Measurements from ENCODE around the gene KATNA1. TPM values are rescaled to one million over a fixed set of nuclear protein-coding genes. Genes with fewer than 3 reads are reported as not detected.

Gene KATNA1
- total RNA-seq, 2 experiments from 2014 or later: 22.6 to 23.0 TPM

DNA sequence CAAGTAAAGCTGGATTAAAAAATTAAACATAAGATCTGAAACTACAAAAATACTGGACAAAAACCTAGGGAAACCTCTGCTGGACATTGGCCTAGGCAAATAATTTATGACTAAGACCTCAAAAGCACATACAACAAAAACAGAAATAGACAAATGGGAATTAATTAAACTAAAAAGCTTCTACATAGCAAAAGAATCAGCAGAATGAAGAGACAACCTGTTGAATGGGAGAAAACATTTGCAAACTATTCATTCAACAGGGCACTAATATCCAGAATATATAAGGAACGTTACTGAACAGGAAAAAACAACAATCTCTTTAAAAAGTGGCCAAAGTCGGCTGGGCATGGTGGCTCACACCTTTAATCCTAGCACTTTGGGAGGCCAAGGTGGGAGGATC lies 89.1 kb downstream of the KATNA1 start:
- no peak for DNase-seq
- H3K27me3 Mint-ChIP-seq: peaks cover 53% of the 10 kb centered on the region
- H3K27ac Mint-ChIP-seq: no peak overlapping the region
- no peak overlapping the region for H3K4me3 Mint-ChIP-seq
- CTCF ChIA-PET: no interaction called here
- H3K4me1 Mint-ChIP-seq: no peaks in the 10 kb centered on the region
- POLR2A ChIA-PET: no interaction called here
- H3K36me3 Mint-ChIP-seq (ENCODE audit: low read depth): no peaks in the 10 kb centered on the region
- no peaks in the 10 kb centered on the region for H3K9me3 Mint-ChIP-seq

DNA sequence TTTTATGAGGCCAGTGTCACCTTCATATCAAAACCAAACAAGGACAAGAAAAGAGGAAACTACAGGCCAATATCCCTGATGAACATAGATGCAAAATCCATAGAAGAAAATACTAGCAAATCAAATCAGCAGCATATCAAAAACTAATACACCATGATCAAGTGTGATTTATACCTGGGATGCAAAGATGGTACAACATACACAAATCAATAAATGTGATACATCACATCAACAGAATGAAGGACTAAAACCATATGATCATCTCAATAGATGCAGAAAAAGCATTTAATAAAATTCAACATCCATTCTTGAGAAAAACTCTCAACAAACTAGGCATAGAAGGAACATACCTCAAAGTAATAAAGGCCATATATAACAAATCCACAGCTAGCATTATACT lies 90.5 kb downstream of the KATNA1 start:
- H3K4me1 Mint-ChIP-seq: no peaks in the 10 kb centered on the region
- DNase-seq: no peak
- POLR2A ChIA-PET: no interaction called here
- CTCF ChIA-PET: no interaction called here
- no peak overlapping the region for H3K27ac Mint-ChIP-seq
- H3K36me3 Mint-ChIP-seq (ENCODE audit: low read depth): no peaks in the 10 kb centered on the region
- peaks cover 54% of the 10 kb centered on the region for H3K27me3 Mint-ChIP-seq
- H3K9me3 Mint-ChIP-seq: no peaks in the 10 kb centered on the region
- no peak overlapping the region for H3K4me3 Mint-ChIP-seq

- peaks cover 6% of the 10 kb centered on the region for H3K4me1 Mint-ChIP-seq
Measured at GRCh38 chr6:149551920-149552319, 96.6 kb downstream of the KATNA1 start.

DNA sequence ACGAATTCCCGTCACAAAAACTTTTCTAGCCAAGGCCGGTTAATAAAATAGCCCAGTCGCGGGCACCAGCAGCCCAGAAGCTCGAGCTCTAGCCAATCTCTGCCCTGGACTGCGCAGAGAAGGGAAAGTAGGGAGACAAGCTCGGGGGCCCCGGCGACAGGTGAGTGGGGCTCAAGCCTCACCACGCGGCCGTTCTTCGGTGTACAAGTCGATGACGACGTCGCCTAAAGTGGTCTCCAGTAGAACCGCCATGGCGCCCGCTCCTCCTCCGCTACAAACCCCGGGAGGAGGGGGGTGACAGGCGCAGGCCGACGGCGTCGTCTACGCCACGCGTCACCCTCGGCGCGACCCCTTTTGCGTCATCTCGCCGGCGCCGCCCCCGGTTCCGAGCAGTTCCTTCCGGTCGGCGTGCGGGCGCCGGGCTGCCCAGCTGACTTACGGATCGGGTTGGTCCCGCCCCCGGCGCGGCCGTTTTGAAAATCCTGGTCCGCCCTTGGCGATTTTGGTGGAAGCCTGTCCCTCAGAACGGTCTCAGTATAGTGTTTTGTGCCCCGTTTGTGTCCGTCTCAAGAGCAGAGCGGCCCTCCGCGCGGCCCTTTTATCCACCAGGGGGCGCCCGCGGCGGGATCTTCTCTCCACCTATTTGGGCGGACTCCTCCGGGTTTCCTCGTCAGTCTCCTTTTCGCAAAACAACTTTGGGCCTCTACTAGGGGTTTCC lies 102.6 kb downstream of the KATNA1 start, which contains the start of gene PPIL4:
Gene PPIL4 (minus strand): TSS at position 290 of the 718 bp plus-strand sequence. CDS start 38 bp downstream, at position 252.
- Mint-ChIP-seq H3K4me3 (peak within 1 kb of the TSS; percentile 97), H3K27ac (peak within 1 kb of the TSS; percentile 95), H3K27me3 (peaks cover 9% of the 10 kb centered on the region), H3K36me3 (ENCODE audit: low read depth) (peaks cover 3% of the 10 kb centered on the region), H3K4me1 (peaks cover 40% of the 10 kb centered on the region), H3K9me3 (no peaks in the 10 kb centered on the region)
- CTCF ChIA-PET: interaction anchor here (0.6 to 3.9 kb wide), 22 partner anchors 10 to 716 kb away, joined by 3 to 55 read pairs (median 4); partner anchors contain the start of genes GINM1, LATS1 and ZC3H12D
- peak; percentile 97 for DNase-seq
- POLR2A ChIA-PET: interaction anchor here (0.6 to 3.7 kb wide), 20 partner anchors 9 to 794 kb away, joined by 3 to 18 read pairs (median 4); partner anchors contain the start of genes GINM1, KATNA1, LATS1 and PCMT1

More at GRCh38 chr6:149551920-149552319, 96.6 kb downstream of the KATNA1 start:
- POLR2A ChIA-PET: interaction anchor here (0.5 to 1.9 kb wide), 3 partner anchors 14 to 216 kb away, joined by 3 to 6 read pairs (median 3); partner anchors contain the start of gene GINM1
- no peak for DNase-seq
- Mint-ChIP-seq H3K27ac (no peak overlapping the region), H3K9me3 (no peaks in the 10 kb centered on the region), H3K4me3 (no peak overlapping the region), H3K27me3 (peaks cover 33% of the 10 kb centered on the region), H3K36me3 (ENCODE audit: low read depth) (no peaks in the 10 kb centered on the region)
- CTCF ChIA-PET: interaction anchor here (0.7 to 3.8 kb wide), 4 partner anchors 9 to 35 kb away, joined by 3 to 15 read pairs (median 9); partner anchors contain the start of gene GINM1

GRCh38 chr6:149545258-149545753 lies 103.2 kb downstream of the KATNA1 start:
- POLR2A ChIA-PET: interaction anchor here (0.6 to 3.7 kb wide), 21 partner anchors 8 to 793 kb away, joined by 3 to 18 read pairs (median 4); partner anchors contain the start of genes GINM1, KATNA1, LATS1 and PCMT1
- H3K4me1 Mint-ChIP-seq: peaks cover 41% of the 10 kb centered on the region
- CTCF ChIA-PET: interaction anchor here (0.6 to 3.9 kb wide), 22 partner anchors 9 to 715 kb away, joined by 3 to 55 read pairs (median 4); partner anchors contain the start of genes GINM1, LATS1 and ZC3H12D
- peaks cover 6% of the 10 kb centered on the region for H3K36me3 Mint-ChIP-seq (ENCODE audit: low read depth)
- peaks cover 9% of the 10 kb centered on the region for H3K27me3 Mint-ChIP-seq
- H3K4me3 Mint-ChIP-seq: peak overlapping the region; percentile 97
- peak; percentile 69 for DNase-seq
- H3K9me3 Mint-ChIP-seq: no peaks in the 10 kb centered on the region
- H3K27ac Mint-ChIP-seq: peak overlapping the region; percentile 95

Other genes starting within 250 kb of the KATNA1 start
- gene SUMO4, start 248.5 kb downstream of the KATNA1 start, total RNA-seq: 1 to 10 TPM; 8.1 to 8.5 TPM
- 10 to 100 TPM; 37.4 to 37.6 TPM for gene ZC3H12D, start 163.7 kb downstream of the KATNA1 start, total RNA-seq
- gene PPIL4, start 102.7 kb downstream of the KATNA1 start, total RNA-seq: 10 to 100 TPM; 17.0 to 18.3 TPM
- gene GINM1, start 82.3 kb downstream of the KATNA1 start, total RNA-seq: 10 to 100 TPM; 18.1 to 18.4 TPM
- gene LATS1, start 69.4 kb upstream of the KATNA1 start, total RNA-seq: 10 to 100 TPM; 30.8 to 31.0 TPM
- 10 to 100 TPM; 49.3 to 55.0 TPM for gene NUP43, start 97.8 kb upstream of the KATNA1 start, total RNA-seq
- 100 to 1,000 TPM in 1 of 2 experiments, 10 to 100 TPM in 1; 98.0 to 102 TPM for gene PCMT1, start 101.0 kb upstream of the KATNA1 start, total RNA-seq
- gene LRP11, start 215.6 kb upstream of the KATNA1 start, total RNA-seq: 1 to 10 TPM; 6.0 to 7.2 TPM
- not detected for gene RAET1E, start 249.4 kb upstream of the KATNA1 start, total RNA-seq

Measured in activated CD4-positive, alpha-beta memory T cell treated with anti-CD3 and anti-CD28 coated beads, Interleukin-2, amount 10 ng/mL, durations not matched to agents 7 days and 5 days (primary cell).